Heart right ventricle (tissue), 16 donors: ENCODE results near the gene GALNT13. TPM values are rescaled to one million over a fixed set of nuclear protein-coding genes. Genes with fewer than 3 reads are reported as not detected.
A peak's percentile ranks its signal among the peaks of the same experiment; 100 is the strongest.

ENCODE experiments used
- ATAC-seq, 8 donors: fragments of 200-7000 bp; cut with Tn5 transposase; one replicate each; pipeline ENCODE4 v1.9.1; 2020; ENCODE audit warnings: mild to moderate bottlenecking in 8 of 8, moderate library complexity in 8 of 8, moderate number of reproducible peaks in 1 of 8
- DNase-seq, 2 donors: peaks; one replicate each; pipeline ENCODE4 v3.0.0-alpha.2; 2020
- H3K27ac ChIP-seq, 10 donors: fragments of 200-600 bp; sonication (generic) in 2 of 10; one replicate each; pipeline versions ENCODE4 v1.5.0 to v1.8.0; 2020 to 2022; ENCODE audit warnings: mild to moderate bottlenecking in 3 of 10
- H3K27me3 ChIP-seq, 7 donors: fragments of 200-600 bp; one replicate each; pipeline ENCODE4 v1.8.0; 2021 to 2022; ENCODE audit warnings: mild to moderate bottlenecking in 2 of 7
- H3K36me3 ChIP-seq, 9 donors: fragments of 200-600 bp; sonication (generic) in 1 of 9; one replicate each; pipeline versions ENCODE4 v1.5.0 to v1.8.0; 2020 to 2022; ENCODE audit warnings: mild to moderate bottlenecking in 2 of 9
- H3K4me1 ChIP-seq, 9 donors: fragments of 200-600 bp; sonication (generic) in 1 of 9; one replicate each; pipeline versions ENCODE4 v1.5.0 to v1.8.0; 2020 to 2022; ENCODE audit warnings: mild to moderate bottlenecking in 4 of 9
- H3K4me3 ChIP-seq, 10 donors: fragments of 200-600 bp; sonication (generic) in 2 of 10; one replicate each; pipeline versions ENCODE4 v1.5.0 to v1.8.0; 2020 to 2022; ENCODE audit warnings: mild to moderate bottlenecking in 7 of 10, moderate library complexity in 2 of 10
- H3K9me3 ChIP-seq, 11 donors: fragments of 200-600 bp in 10 of 11; sonication (generic) in 2 of 11; one replicate each; pipeline versions ENCODE4 v1.5.0 to v1.8.0; 2013 to 2022; ENCODE audit warnings: mild to moderate bottlenecking in 2 of 11, control low read depth in 1 of 11, moderate library complexity in 1 of 11
- WGBS, 2 donors: extraction: QIAGEN DNeasy Blood & Tissue Kit; methylation state at CpG; one replicate each; pipeline ENCODE4 v1.1.7; 2013; ENCODE audit warnings: inconsistent platforms in 1 of 2; 5-methylcytosine and 5-hydroxymethylcytosine counted together
- intact Hi-C, 10 donors: fragments of 100-400 bp; cut with DNase I; formaldehyde crosslinking; loops; one replicate each; pipeline versions ENCODE4 v1.11.1 to v1.14.2; 2022
- polyA plus RNA-seq, 2 donors: library from polyadenylated mRNA; stranded (reverse); fragments of 200-250 nt; gene quantifications; one replicate each; pipeline ENCODE4 v1.2.3, GENCODE V29; 2013
- total RNA-seq, 10 donors: library from RNA; stranded (reverse); fragmentation: NEBNext Ultra II Directional in 3 of 10; extraction: Animal tissue kit (Norgen Biotek cat#: 25700) in 3 of 10; gene quantifications; one replicate each; pipeline versions ENCODE4 v1.2.1 to v1.2.4, GENCODE V29; 2021 to 2023
- TF ChIP-seq, protein P1 (sequence below), 9 donors: fragments of 200-600 bp; sonication (generic) in 2 of 9; IDR thresholded peaks; one replicate each; pipeline versions ENCODE4 v1.5.0 to v1.8.0; 2021 to 2022; ENCODE audit warnings: antibody characterized with exemption in 9 of 9, mild to moderate bottlenecking in 5 of 9, moderate library complexity in 1 of 9
- donor health status: Arrhythmogenic right ventricular cardiomyopathy.
- donor health status: ischemic (EF 13 %, LVEDD 7.1; RV severe dilation, severe dysfunction).
- donor health status: healthy with polysubstance abuse.
- donor health status: DM: no; HTN: yes; CAD: no.
- donor health status: DM: no; HTN: no; CAD: no.
- donor health status: ischemic (EF 25% LVEDD 6.9; RV normal size, moderate dysfunction).
- donor health status: ischemic (EF 25% LVEDD 5.7; RV mildly dilated, moderate dysfunction).
- donor health status: healthy.
- donor health status: DM: yes; HTN: yes; CAD: no.
- donor health status: Ischemic cardiomyopathy.
- donor health status: ischemic (EF 35%, LVEDD 5.7; RV mildly dilated, moderate dysfunction).
- donor health status: nonischemic (EF 11% LVEDD 7.7; RV severe dilation, severe dysfunction).
- donor health status: DM: yes; HTN: yes; CAD: no.
- donor health status: PGD.
- donor health status: ischemic (EF 29% LVEDD 5.4; RV normal size, mild dysfunction).
- donor health status: nonischemic (EF 23%, LVEDD 6.1; RV moderate dilation, normal function).

The GALNT13 gene
- total and polyA plus RNA-seq, 12 donors = 0.01 to 0.30 (median 0.05) TPM; not detected in 9

GRCh38 chr2:154425994-154426393 lies 554.3 kb downstream of the GALNT13 start:
- peaks cover 0 to 11% (median 0%) of the 10 kb centered on the region in 9 donors for H3K4me1 ChIP-seq
- no peaks in the 10 kb centered on the region for H3K27me3 ChIP-seq
- H3K27ac ChIP-seq = no peak overlapping the region
- H3K4me3 ChIP-seq = no peak overlapping the region
- TF ChIP-seq, protein P1, sequence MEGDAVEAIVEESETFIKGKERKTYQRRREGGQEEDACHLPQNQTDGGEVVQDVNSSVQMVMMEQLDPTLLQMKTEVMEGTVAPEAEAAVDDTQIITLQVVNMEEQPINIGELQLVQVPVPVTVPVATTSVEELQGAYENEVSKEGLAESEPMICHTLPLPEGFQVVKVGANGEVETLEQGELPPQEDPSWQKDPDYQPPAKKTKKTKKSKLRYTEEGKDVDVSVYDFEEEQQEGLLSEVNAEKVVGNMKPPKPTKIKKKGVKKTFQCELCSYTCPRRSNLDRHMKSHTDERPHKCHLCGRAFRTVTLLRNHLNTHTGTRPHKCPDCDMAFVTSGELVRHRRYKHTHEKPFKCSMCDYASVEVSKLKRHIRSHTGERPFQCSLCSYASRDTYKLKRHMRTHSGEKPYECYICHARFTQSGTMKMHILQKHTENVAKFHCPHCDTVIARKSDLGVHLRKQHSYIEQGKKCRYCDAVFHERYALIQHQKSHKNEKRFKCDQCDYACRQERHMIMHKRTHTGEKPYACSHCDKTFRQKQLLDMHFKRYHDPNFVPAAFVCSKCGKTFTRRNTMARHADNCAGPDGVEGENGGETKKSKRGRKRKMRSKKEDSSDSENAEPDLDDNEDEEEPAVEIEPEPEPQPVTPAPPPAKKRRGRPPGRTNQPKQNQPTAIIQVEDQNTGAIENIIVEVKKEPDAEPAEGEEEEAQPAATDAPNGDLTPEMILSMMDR (IDR thresholded peaks at IDR 0.05) = no peak
- intact Hi-C loops = no loop called here
- no peaks in the 10 kb centered on the region for H3K9me3 ChIP-seq
- peak in 2 of 8 donors; percentile 13 to 40 for ATAC-seq
- DNase-seq = peak; percentile 12 to 17
- 11% methylated on average over 2 of the region's 2 CpGs for WGBS, 2 donors
- H3K36me3 ChIP-seq = no peaks in the 10 kb centered on the region

- intact Hi-C loops = no loop called here
- H3K27me3 ChIP-seq = no peaks in the 10 kb centered on the region
- no peaks in the 10 kb centered on the region for H3K36me3 ChIP-seq
- H3K4me1 ChIP-seq = peaks cover 0 to 11% (median 0%) of the 10 kb centered on the region in 9 donors
- H3K9me3 ChIP-seq = no peaks in the 10 kb centered on the region
- TF ChIP-seq, protein P1 (IDR thresholded peaks at IDR 0.05) = no peak
- 90 to 91% methylated on average over 2 of the region's 2 CpGs for WGBS, 2 donors
- H3K4me3 ChIP-seq = no peak overlapping the region
- H3K27ac ChIP-seq = no peak overlapping the region
- ATAC-seq (no peak), DNase-seq (no peak)
Observed at GRCh38 chr2:154427453-154427852, 555.7 kb downstream of the GALNT13 start.

DNA sequence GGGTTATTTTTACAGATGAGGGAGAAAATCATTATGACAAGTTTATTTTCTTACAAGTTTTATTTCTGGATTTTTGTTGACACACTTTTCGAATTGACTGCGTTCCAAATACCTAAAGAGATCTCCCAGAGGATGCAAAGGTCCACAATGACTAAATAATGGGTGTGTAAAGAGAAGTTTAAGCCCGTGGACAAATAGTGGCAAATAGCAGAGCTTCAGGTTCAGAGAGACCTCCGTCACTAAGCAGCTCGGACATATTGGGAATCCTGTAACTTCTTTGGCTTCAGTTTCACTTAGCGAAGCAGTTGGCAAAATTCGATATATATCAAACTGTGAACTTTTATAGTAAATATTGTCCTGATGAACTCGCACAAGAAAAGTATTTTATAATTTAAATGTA lies 556.3 kb downstream of the GALNT13 start:
- Histone ChIP-seq H3K36me3 (no peaks in the 10 kb centered on the region), H3K4me3 (no peak overlapping the region), H3K4me1 (peaks cover 0 to 11% (median 0%) of the 10 kb centered on the region in 9 donors), H3K27me3 (no peaks in the 10 kb centered on the region), H3K27ac (no peak overlapping the region), H3K9me3 (no peaks in the 10 kb centered on the region)
- ATAC-seq = no peak
- WGBS, 2 donors = 93% methylated on average over 8 of the region's 8 CpGs
- intact Hi-C loops = no loop called here
- TF ChIP-seq, protein P1 (IDR thresholded peaks at IDR 0.05) = no peak
- no peak for DNase-seq

- DNase-seq = no peak
- H3K27ac ChIP-seq = no peak overlapping the region
- TF ChIP-seq, protein P1 (IDR thresholded peaks at IDR 0.05) = no peak
- no peaks in the 10 kb centered on the region for H3K9me3 ChIP-seq
- no peaks in the 10 kb centered on the region for H3K36me3 ChIP-seq
- H3K27me3 ChIP-seq = no peaks in the 10 kb centered on the region
- ATAC-seq = no peak
- H3K4me1 ChIP-seq = no peaks in the 10 kb centered on the region
- intact Hi-C loops = no loop called here
- H3K4me3 ChIP-seq = no peak overlapping the region
Observed at GRCh38 chr2:154433010-154433409, 561.3 kb downstream of the GALNT13 start.
